Measurements from ENCODE around the gene CHAF1A.

The CHAF1A gene

DNA sequence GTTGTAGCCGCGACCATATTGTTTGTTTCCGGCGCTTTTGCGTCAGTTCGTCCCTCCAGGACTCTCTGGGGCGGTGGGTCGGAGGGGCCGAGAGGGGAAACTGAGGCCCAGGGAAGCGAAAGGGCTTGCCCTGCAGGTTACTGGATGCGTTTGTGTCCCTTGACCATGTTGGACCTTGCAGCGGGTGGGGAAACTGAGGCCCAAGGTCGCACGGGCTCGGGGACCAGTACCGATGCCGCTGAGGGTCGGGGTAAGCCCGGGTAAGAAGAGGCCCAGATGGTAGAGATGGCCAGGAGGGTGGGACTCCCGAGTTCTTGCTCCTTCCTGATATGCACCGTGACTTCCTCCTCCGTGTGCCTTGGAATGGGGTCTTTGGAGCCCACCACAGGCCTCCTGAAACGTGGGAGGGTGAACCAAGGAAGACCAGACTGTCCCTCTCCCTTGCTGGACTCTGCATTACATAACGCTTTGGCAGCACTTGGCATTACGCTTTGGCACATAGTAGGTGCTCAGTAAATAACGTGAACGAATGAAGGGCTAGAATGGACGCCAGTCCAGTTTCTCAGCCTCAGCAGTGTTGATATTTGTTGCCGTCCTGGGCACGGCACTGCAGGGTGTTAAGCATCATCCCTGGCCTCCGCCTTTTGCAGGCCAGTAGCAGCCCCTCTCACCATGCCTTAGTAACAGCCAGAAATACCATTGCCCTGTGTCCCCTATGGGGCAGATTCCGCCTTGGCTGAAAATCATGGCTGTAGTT lies 743 bp downstream of the CHAF1A start:
- DNase-seq = peak in 1 of 2 donors; percentile 7
- no peak for ATAC-seq
- no peaks in the 10 kb centered on the region for H3K27me3 Mint-ChIP-seq
- peak overlapping the region; percentile 89 to 94 for H3K4me3 Mint-ChIP-seq
- peak overlapping the region; percentile 96 to 99 for H3K27ac Mint-ChIP-seq
- no peaks in the 10 kb centered on the region for H3K9me3 Mint-ChIP-seq
- peaks cover 70% of the 10 kb centered on the region for H3K4me1 Mint-ChIP-seq

DNA sequence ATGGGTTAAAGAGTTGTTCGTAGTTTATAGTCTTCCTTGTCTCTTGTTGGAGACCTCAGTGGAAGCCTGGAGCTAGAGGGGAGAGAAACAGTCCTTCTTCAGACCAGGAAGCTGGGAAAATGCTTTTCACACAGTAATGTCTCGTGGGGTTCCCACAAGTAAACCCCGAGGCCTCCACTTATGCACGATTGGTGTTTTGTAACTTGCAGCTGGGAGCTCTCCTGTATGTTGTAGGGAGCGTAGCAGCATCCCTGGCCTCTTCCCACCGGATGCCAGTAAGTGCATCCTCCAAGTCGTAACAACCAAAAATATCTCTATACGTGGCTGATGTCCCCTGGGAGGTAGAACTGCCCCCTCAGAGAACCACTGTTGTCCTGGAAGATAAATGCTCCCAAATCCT lies 3.5 kb downstream of the CHAF1A start:
- Mint-ChIP-seq H3K4me3 (peak overlapping the region in 1 of 2 donors; percentile 26), H3K27me3 (no peaks in the 10 kb centered on the region), H3K9me3 (no peaks in the 10 kb centered on the region), H3K4me1 (peaks cover 50% of the 10 kb centered on the region), H3K27ac (peak overlapping the region in 1 of 2 donors; percentile 63)
- no peak for ATAC-seq
- no peak for DNase-seq

DNA sequence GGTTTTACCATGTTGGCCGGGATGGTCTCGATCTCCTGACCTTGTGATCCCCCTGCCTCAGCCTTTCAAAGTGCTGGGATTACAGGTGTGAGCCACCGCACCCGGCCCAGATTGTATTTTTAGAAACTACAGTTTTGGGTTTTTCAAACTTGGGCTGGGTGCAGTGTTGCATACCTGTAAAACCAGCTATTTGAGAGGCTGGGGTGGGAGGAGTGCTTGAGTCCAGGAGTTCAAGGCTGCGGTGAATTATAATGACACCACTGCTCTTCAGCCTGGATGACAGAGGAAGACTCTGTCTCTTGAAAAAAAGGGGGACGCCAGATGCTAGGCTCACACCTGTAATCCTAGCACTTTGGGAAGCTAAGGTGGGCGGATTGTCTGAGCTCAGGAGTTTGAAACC lies 4.2 kb downstream of the CHAF1A start:
- H3K4me3 Mint-ChIP-seq = no peak overlapping the region

DNA sequence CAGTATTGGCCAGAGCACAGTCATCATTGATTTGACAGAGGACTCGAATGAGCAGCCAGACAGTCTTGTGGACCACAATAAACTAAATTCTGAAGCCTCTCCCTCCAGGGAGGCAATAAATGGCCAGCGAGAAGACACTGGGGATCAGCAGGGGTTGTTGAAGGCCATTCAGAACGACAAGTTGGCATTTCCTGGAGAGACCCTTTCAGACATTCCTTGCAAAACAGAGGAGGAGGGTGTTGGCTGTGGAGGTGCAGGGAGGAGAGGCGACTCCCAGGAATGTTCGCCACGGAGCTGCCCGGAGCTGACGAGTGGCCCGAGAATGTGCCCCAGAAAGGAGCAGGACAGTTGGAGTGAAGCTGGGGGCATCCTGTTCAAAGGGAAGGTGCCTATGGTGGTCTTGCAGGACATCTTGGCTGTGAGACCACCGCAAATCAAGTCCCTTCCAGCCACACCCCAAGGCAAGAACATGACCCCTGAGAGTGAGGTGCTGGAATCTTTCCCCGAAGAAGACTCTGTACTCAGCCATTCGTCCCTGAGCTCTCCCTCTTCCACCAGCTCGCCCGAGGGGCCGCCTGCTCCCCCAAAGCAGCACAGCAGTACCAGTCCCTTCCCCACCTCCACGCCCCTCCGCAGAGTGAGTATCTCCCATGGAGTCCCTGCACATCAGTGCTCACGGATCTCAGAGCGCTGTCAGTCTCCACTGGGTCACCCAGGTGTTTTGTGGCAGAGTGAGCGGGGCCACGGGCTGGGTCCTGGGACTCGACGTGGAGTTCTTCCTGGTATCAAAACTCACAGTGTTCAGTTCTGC lies 6.9 kb downstream of the CHAF1A start:
- ATAC-seq (no peak), DNase-seq (no peak)
- Mint-ChIP-seq H3K27ac (peak overlapping the region in 1 of 2 donors; percentile 68), H3K4me1 (peaks cover 23% of the 10 kb centered on the region), H3K9me3 (no peaks in the 10 kb centered on the region), H3K4me3 (no peak overlapping the region), H3K27me3 (no peaks in the 10 kb centered on the region)

More for the DNA sequence above, 4.2 kb downstream of the CHAF1A start:
- Mint-ChIP-seq H3K27ac (peak overlapping the region in 1 of 2 donors; percentile 19), H3K4me1 (peaks cover 44% of the 10 kb centered on the region), H3K27me3 (no peaks in the 10 kb centered on the region), H3K9me3 (no peaks in the 10 kb centered on the region)
- DNase-seq (no peak), ATAC-seq (no peak)

DNA sequence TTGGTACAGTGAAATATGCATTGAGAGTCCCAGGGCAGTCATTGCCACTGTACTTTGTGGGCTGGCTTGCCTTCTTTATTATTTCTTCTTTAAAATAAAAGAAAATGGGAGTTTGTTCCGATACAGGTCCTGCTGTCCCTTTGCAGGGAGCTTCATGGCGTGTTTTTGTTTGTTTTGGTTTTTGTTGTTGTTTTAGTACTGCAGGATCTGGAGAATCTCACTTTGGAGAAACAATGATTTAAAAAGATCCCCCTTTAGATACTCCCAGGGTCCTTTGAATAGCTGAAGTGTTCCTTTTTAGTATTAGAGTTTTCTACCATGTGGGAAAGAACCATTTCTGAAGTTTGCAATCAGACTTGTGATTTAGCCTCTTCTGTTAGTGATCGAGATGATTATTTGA lies 11.1 kb downstream of the CHAF1A start:
- no peaks in the 10 kb centered on the region for H3K27me3 Mint-ChIP-seq
- H3K4me1 Mint-ChIP-seq = peaks cover 5% of the 10 kb centered on the region
- no peak overlapping the region for H3K4me3 Mint-ChIP-seq
- no peak for DNase-seq
- H3K27ac Mint-ChIP-seq = peak overlapping the region in 1 of 2 donors; percentile 50
- no peak for ATAC-seq
- no peaks in the 10 kb centered on the region for H3K9me3 Mint-ChIP-seq

DNA sequence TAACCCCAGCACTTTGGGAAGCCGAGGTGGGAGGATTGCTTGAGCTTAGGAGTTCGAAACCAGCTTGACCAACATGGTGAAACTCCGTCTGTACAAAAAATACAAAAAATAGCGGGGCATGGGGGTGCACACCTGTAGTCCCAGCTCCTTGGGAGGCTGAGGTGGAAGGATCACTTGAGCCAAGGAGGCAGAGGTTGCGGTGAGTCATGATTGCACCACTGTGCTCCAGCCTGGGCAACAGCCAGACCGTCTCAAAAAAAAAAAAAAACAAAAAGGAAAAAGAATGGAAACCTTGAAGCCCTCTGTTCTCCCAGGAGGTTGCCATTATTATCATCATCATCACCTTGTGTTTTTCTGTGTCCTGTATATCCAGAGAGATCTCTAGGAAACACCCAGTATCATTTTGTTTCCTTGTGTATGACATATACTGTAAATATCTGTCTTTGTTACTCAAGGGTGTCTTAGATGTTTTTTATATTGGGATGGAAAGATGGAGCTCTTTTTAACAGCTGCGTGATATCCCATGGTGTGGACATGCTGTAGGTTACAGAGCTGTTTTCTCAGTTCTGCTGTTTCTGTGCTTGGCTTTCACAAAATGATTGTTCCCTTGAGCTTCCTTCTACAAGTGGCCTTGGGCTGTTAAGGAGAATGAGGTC lies 11.8 kb downstream of the CHAF1A start:
- Mint-ChIP-seq H3K4me1 (peaks cover 5% of the 10 kb centered on the region), H3K27me3 (no peaks in the 10 kb centered on the region), H3K4me3 (no peak overlapping the region), H3K27ac (no peak overlapping the region), H3K9me3 (no peaks in the 10 kb centered on the region)
- DNase-seq (no peak), ATAC-seq (no peak)

DNA sequence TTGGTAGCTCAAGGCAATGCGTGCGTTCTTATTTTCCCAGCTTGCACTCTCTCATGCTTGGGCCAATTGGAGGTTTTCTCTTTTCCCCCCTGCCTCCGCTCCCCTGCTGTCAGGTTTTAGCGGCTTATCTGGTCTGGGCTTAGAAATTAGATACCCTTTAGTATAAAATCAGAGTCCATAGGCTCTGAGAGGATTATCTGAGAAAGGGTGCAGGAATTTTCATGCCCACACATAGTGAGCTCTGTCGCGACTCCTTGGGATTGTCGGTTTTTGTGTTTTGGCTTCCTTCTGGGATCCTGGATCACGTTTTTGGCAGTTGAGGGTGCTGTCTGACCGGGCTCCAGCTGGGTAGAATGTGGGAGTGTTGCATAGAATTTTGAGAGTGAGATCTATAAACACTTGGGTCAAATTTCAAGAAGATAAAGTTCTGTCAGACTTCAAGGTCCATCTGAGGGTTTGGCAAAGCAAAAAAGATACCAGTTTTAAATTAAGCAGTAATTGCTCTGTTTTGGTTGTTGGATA lies 12.4 kb downstream of the CHAF1A start:
- Mint-ChIP-seq H3K9me3 (no peaks in the 10 kb centered on the region), H3K27ac (peak overlapping the region in 1 of 2 donors; percentile 29), H3K27me3 (no peaks in the 10 kb centered on the region), H3K4me1 (peaks cover 5% of the 10 kb centered on the region), H3K4me3 (no peak overlapping the region)
- DNase-seq = no peak
- no peak for ATAC-seq

DNA sequence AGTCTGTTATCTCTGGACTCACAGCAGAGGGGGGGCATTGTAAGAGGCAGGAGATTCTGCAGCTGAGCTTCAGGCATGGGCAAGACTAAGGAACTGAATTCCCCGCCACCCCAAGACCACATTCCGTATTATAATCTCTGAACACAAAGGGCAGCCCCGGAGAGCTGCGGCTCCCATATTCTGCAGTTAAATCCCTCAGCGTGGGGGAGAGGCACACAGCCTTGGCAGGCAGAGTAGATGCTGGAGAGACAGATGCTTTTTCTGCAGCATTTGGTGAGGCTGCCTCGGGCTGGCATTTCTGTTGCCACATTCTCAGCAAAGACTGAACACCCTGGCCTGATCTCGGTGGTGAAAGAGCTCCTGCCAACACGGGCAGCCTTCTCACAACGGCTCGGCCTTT lies 12.9 kb downstream of the CHAF1A start:
- Mint-ChIP-seq H3K9me3 (no peaks in the 10 kb centered on the region), H3K4me3 (no peak overlapping the region), H3K27me3 (no peaks in the 10 kb centered on the region), H3K4me1 (peaks cover 5% of the 10 kb centered on the region), H3K27ac (no peak overlapping the region)
- DNase-seq (no peak), ATAC-seq (no peak)

DNA sequence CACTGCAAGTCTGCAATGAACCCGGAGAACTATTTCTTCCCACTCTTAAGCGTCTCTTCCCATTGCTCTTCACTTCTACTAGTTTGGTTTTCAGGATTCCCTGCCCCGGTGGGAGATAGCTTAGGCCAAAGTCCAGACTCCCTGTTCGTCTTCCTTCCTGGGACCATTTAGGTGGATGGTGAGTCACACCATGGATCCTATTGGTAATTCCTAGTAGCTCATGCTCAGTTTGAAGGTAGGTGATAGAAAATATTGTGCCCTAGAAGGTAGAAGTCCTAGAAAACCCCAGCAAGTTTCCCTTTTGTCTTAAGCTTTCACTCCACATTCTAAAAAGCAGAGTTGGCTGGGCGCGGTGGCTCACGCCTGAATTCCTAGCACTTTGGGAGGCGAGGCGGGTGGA lies 13.8 kb downstream of the CHAF1A start:
- H3K4me1 Mint-ChIP-seq = peaks cover 5% of the 10 kb centered on the region
- no peaks in the 10 kb centered on the region for H3K9me3 Mint-ChIP-seq
- H3K4me3 Mint-ChIP-seq = no peak overlapping the region
- no peaks in the 10 kb centered on the region for H3K27me3 Mint-ChIP-seq
- ATAC-seq (no peak), DNase-seq (no peak)
- H3K27ac Mint-ChIP-seq = no peak overlapping the region

DNA sequence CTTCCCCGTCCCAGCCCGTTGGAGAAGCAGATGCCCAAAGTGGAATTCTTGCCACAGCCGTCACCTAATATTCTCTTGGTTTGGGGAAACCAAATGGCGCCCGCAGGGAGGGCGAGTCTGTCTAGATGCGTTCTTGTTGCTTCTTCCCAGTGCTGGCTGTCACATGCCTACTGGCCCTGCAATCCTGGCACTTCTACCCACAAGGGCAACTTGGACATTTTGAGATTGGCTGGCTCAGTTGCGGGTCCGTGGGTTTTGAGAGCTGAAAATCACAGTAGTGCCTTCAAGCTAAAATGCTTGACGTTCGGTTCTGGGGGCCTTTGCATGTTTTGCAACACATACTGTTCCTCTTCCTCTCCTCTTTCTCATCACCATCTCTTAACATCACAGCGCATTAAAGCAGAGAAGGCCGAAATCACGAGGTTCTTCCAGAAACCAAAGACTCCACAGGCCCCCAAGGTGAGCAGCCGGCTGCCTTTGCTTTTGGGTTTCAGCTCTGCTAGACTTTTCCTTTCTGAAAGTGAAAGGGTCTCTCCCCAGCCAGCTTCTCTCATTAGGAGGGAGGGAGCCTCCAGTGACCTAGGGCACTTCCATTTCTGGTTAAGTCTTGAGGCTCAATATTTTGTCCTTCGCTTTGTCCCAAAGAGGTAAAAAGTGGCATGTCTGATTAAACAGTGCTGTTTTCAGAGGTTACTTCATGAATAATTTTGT lies 21.1 kb downstream of the CHAF1A start:
- H3K27me3 Mint-ChIP-seq = no peaks in the 10 kb centered on the region
- no peak overlapping the region for H3K4me3 Mint-ChIP-seq
- H3K27ac Mint-ChIP-seq = no peak overlapping the region
- H3K9me3 Mint-ChIP-seq = no peaks in the 10 kb centered on the region
- peaks cover 15% of the 10 kb centered on the region for H3K4me1 Mint-ChIP-seq
- DNase-seq (no peak), ATAC-seq (no peak)

DNA sequence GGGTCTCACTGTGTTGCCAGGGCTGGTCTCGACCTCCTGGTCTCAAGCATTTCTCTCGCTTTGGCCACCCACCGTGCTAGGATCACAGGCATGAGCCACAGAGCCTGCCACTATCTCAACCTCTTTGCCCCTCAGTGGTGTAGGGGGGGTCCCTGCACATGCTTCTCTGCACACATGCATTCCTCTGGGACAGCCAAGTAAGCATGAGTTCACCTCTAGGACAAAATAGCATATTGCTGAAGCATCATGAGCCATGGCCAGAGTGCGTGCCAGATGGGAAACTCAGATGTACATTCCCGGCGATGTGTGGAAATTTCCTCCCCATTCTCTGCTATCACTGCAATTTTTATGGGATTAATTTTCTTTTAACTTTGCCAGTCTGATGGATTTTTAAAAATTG lies 23.1 kb downstream of the CHAF1A start:
- no peaks in the 10 kb centered on the region for H3K9me3 Mint-ChIP-seq
- no peak for DNase-seq
- ATAC-seq = no peak
- H3K4me1 Mint-ChIP-seq = peaks cover 15% of the 10 kb centered on the region
- no peak overlapping the region for H3K27ac Mint-ChIP-seq
- no peak overlapping the region for H3K4me3 Mint-ChIP-seq
- H3K27me3 Mint-ChIP-seq = no peaks in the 10 kb centered on the region

DNA sequence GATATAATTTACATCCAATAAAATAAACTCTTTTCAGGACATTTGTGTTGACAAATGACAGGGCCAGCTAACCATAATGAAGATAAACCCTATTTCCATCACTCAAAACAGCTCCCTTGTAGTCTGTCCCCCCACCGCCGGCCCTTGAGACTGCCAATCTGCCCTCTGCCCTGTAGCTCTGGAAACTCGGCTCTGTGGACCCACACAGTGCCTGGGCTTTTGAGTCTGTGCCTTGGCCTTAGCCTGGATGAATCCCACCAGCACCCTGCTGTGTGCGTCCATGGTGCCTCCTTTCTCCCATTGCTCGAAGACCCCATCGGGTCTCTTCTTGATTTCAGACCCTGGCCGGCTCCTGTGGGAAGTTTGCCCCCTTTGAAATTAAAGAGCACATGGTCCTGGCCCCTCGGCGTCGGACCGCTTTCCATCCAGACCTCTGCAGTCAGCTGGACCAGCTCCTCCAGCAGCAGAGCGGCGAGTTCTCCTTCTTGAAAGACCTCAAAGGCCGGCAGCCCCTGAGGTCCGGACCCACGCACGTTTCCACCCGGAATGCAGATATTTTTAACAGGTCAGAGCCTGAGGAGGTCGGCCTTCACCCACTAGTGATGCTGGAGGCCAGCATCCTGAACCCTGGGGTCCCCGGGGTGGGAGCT lies 26.0 kb downstream of the CHAF1A start:
- ATAC-seq = no peak
- Mint-ChIP-seq H3K4me3 (no peak overlapping the region), H3K27ac (no peak overlapping the region)

DNA sequence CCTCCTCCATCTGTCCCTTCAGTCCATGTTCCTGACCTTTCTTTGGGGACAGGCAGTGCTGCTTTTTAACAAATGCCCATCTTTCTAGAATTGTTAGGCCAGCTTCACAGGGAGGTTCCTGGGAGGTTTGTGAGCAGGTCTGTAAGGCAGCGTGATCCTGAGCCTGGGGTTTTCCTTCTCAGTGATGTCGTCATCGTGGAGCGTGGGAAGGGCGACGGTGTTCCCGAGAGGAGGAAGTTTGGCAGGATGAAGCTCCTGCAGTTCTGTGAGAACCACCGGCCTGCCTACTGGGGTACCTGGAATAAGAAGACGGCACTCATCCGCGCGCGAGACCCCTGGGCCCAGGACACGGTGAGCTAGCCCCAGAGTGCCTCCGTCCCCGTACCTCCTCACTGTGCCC lies 26.8 kb downstream of the CHAF1A start:
- Mint-ChIP-seq H3K27me3 (no peaks in the 10 kb centered on the region), H3K4me1 (no peaks in the 10 kb centered on the region), H3K4me3 (no peak overlapping the region), H3K27ac (peak overlapping the region in 1 of 2 donors; percentile 77), H3K9me3 (no peaks in the 10 kb centered on the region)
- ATAC-seq (no peak), DNase-seq (no peak)

More for the DNA sequence above, 26.0 kb downstream of the CHAF1A start:
- peaks cover 5% of the 10 kb centered on the region for H3K4me1 Mint-ChIP-seq
- DNase-seq = no peak
- no peaks in the 10 kb centered on the region for H3K27me3 Mint-ChIP-seq
- no peaks in the 10 kb centered on the region for H3K9me3 Mint-ChIP-seq

DNA sequence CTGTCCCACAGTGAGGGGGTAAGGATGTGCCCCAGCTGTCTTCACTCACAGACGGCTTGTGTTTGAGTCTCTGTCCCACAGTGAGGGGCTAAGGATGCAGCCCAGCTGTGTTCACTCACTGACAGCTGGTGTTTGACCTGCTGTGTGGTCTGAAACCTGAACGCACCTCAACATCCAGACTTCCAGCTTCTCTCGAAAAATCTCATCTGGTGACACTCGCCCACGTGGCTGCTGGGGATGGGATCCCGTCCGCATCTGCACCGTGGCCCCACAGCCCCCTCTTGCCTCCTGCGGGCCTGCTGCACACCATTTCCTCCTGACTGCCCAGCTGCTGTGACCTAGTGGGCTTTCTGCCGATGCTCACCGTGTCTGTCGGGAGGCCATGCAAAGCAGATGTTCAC lies 27.3 kb downstream of the CHAF1A start:
- Mint-ChIP-seq H3K9me3 (no peaks in the 10 kb centered on the region), H3K4me1 (no peaks in the 10 kb centered on the region), H3K27me3 (no peaks in the 10 kb centered on the region), H3K4me3 (no peak overlapping the region), H3K27ac (no peak overlapping the region)
- DNase-seq (no peak), ATAC-seq (no peak)

DNA sequence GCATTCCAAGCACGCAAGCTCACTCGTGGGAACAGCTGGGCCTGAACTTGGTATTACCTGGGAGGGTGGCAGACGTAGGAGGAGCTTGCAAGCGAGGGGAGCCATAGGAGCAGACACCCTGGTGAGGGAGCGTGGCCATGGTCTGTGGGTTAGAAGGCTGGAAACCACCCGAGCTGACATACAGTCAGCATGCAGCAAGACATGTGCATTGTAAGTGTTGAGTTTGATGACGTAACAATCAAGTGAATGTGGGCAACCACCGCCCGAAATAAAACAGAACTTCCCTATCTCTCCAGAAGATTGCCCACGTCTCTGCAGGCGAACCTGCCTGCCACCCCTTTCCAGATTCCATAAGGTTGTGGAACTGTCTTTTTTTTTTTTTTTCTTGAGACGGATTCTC lies 28.3 kb downstream of the CHAF1A start:
- H3K27ac Mint-ChIP-seq = peak overlapping the region in 1 of 2 donors; percentile 66
- H3K9me3 Mint-ChIP-seq = no peaks in the 10 kb centered on the region
- H3K27me3 Mint-ChIP-seq = no peaks in the 10 kb centered on the region
- no peak for ATAC-seq
- no peak overlapping the region for H3K4me3 Mint-ChIP-seq
- DNase-seq = no peak
- H3K4me1 Mint-ChIP-seq = no peaks in the 10 kb centered on the region
